Measurements from ENCODE around the gene GUSB. TPM values are rescaled to one million over a fixed set of nuclear protein-coding genes. Genes with fewer than 3 reads are reported as not detected.
"Not testable (repeated sequence)": the region's sequence is repeated elsewhere in the genome, so short reads cannot be mapped to it uniquely, and the experiment has no call there.

GUSB gene
- total RNA-seq (2021), result 62.0 and 63.4 TPM in 2 replicates
- long read RNA-seq, transcript GUSB-201 (12 exons, 2,300 nt), result major isoform, 154 of 535 reads
- long read RNA-seq, partial matches to known transcripts, result 17 of 535 reads
- long read RNA-seq, other reads (novel, unspliced or antisense), result 364 of 535 reads

DNA sequence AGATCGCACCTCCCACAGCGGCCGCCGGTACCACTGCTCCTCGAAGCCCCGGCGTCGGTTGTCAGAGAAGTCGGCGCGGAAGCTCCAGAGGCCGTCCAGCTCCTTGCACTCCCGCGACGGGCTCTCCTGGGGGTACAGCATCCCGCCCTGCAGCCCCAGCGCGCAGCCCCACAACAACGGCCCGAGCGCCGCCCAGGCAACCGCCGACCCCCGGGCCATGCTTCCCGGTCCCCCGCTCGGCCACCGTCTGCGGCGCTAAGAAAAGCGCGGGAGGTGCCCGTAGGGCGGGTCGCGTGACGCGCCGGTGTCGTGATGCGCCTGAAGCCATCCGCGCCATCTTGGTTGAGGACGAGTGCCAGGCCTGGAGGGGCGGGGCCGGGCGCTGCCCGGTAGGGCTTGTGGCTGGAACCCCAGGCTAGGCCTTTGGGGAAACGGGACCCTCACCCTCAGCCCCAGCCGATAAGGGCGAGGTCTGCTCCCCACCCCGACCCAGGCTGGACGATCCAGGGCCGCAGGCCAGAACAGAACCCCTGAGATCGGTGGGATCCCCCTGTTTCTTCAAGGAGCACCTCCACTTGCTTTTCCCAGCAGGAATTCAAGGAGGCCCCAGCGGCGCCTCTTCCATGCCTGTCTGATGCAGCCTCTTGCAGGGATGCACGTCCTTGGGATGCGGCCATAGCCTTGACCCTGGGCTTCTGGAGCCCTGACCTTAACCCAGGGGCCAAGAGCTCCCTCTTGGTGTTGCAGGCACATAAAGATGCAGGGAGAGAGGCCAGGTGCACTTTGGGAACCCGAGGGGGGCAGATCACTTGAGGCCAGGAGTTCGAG lies at the start of gene GUSB:
Gene GUSB (minus strand): TSS at position 249 of the 828 bp plus-strand sequence. CDS start 30 bp downstream, at position 219.
- Histone ChIP-seq H3T11ph (ENCODE audit: low read length) (no peak within 1 kb of the TSS), H3K4me1 (ENCODE audit: insufficient read depth, low read length) (no peaks in the 10 kb centered on the region), H2BK12ac (ENCODE audit: insufficient read length, low read depth, low read length) (no peak within 1 kb of the TSS), H3K27me3 (ENCODE audit: insufficient read depth, low read length) (no peaks in the 10 kb centered on the region), H3K27ac (ENCODE audit: insufficient read length, low read depth, low read length) (no peak within 1 kb of the TSS), H3K4ac (ENCODE audit: low read depth, low read length) (no peak within 1 kb of the TSS), H3K23ac (ENCODE audit: insufficient read length, low read depth, low read length) (no peak within 1 kb of the TSS), H3K18ac (ENCODE audit: insufficient read length, low read depth, low read length) (peak within 1 kb of the TSS; percentile 99), H4K8ac (replicated peaks; ENCODE audit: insufficient read length, low read depth, low read length) (no peak within 1 kb of the TSS), H2BK15ac (ENCODE audit: low read depth, low read length) (no peak within 1 kb of the TSS), H4K20me1 (ENCODE audit: control insufficient read depth, insufficient read depth, insufficient read length) (peaks cover 5% of the 10 kb centered on the region), H3K9me3 (ENCODE audit: control insufficient read depth, low read depth, low read length) (no peaks in the 10 kb centered on the region), H3K23me2 (ENCODE audit: insufficient read length, low read depth, low read length, poor library complexity, severe bottlenecking) (peaks cover 2% of the 10 kb centered on the region), H2BK5ac (ENCODE audit: insufficient read length, low read length) (no peak within 1 kb of the TSS), H4K91ac (ENCODE audit: insufficient read length, low read depth, low read length) (peak within 1 kb of the TSS; percentile 91), H3K79me1 (ENCODE audit: insufficient read depth, low read depth, low read length, poor library complexity, severe bottlenecking) (peaks cover 3% of the 10 kb centered on the region), H2AK5ac (ENCODE audit: insufficient read length, low read length) (no peak within 1 kb of the TSS), H2AFZ (ENCODE audit: low read length) (no peak within 1 kb of the TSS), H3K56ac (ENCODE audit: insufficient read length, low read depth, low read length) (no peak within 1 kb of the TSS), H3K14ac (ENCODE audit: insufficient read depth, low read length) (peak within 1 kb of the TSS; percentile 100), H4K5ac (ENCODE audit: insufficient read length, low read depth, low read length) (no peak within 1 kb of the TSS), H3K9ac (ENCODE audit: extremely low read depth, insufficient read length, low read length) (peak within 1 kb of the TSS; percentile 94), H2BK20ac (ENCODE audit: low read depth, low read length, poor library complexity, severe bottlenecking) (no peak within 1 kb of the TSS), H3K79me2 (ENCODE audit: insufficient read depth, low read length) (no peaks in the 10 kb centered on the region; the same call in 1 of the 2 replicates), H2BK120ac (ENCODE audit: low read depth, low read length, poor library complexity, severe bottlenecking) (peak within 1 kb of the TSS; percentile 92), H3K4me2 (ENCODE audit: insufficient read depth, insufficient read length, low read length) (peak within 1 kb of the TSS; percentile 24)
- Mint-ChIP-seq H3K27me3 (ENCODE audit: low read depth) (no peaks in the 10 kb centered on the region), H3K36me3 (ENCODE audit: insufficient read depth in 1 of 3, low read depth in 3 of 3) (peaks cover 12 to 18% (median 12%) of the 10 kb centered on the region in 3 experiments; a peak in 6 of 7 replicates), H3K4me1 (peaks cover 2 to 3% of the 10 kb centered on the region in 2 experiments; a peak in 2 of 4 replicates), H3K27ac (peak within 1 kb of the TSS in 2 of 3 experiments; percentile 48 to 86; a peak in 3 of 7 replicates), H3K4me3 (peak within 1 kb of the TSS; percentile 70 to 82), H3K9me3 (no peaks in the 10 kb centered on the region)
- no CpG with 5 or more reads among the region's 62 CpGs for WGBS (ENCODE audit: extremely low coverage, insufficient read length, low lambda C conversion rate)
- TF ChIP-seq, protein P1, sequence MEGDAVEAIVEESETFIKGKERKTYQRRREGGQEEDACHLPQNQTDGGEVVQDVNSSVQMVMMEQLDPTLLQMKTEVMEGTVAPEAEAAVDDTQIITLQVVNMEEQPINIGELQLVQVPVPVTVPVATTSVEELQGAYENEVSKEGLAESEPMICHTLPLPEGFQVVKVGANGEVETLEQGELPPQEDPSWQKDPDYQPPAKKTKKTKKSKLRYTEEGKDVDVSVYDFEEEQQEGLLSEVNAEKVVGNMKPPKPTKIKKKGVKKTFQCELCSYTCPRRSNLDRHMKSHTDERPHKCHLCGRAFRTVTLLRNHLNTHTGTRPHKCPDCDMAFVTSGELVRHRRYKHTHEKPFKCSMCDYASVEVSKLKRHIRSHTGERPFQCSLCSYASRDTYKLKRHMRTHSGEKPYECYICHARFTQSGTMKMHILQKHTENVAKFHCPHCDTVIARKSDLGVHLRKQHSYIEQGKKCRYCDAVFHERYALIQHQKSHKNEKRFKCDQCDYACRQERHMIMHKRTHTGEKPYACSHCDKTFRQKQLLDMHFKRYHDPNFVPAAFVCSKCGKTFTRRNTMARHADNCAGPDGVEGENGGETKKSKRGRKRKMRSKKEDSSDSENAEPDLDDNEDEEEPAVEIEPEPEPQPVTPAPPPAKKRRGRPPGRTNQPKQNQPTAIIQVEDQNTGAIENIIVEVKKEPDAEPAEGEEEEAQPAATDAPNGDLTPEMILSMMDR (conservative IDR thresholded peaks at IDR 0.05), result no peak
- DNase-seq, result peak; percentile 93

DNA sequence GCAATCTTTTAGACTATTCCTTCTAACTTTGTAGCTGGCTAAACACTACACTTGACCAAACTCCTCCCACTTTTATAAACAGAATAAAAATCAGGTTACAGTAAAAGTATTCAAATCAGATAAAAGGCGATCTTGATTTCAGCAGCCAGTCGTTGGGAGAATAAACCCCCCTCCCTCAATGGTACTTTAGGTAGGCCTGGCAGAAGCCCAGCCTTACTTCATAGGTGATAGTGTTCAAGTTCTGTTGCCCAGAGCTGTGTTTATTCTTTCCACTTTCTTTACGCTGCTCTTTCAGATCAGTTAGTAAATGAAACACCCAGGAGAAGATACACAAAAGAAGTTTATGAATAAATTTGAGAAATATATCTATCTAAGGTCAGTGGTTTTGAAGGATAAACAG lies 46.3 kb upstream of the GUSB start:
- not testable (repeated sequence) for H3K4me1 ChIP-seq (ENCODE audit: insufficient read depth, low read length); H3K4me1 Mint-ChIP-seq

More for the DNA sequence above, 46.3 kb upstream of the GUSB start:
- H3K9ac ChIP-seq (ENCODE audit: extremely low read depth, insufficient read length, low read length); H4K91ac ChIP-seq (ENCODE audit: insufficient read length, low read depth, low read length); H4K20me1 ChIP-seq (ENCODE audit: control insufficient read depth, insufficient read depth, insufficient read length); H3K27me3 Mint-ChIP-seq (ENCODE audit: low read depth); H3K9me3 ChIP-seq (ENCODE audit: control insufficient read depth, low read depth, low read length); H3T11ph ChIP-seq (ENCODE audit: low read length); H3K4me3 Mint-ChIP-seq; H3K27me3 ChIP-seq (ENCODE audit: insufficient read depth, low read length); H3K56ac ChIP-seq (ENCODE audit: insufficient read length, low read depth, low read length); H3K36me3 Mint-ChIP-seq (ENCODE audit: insufficient read depth in 1 of 3, low read depth in 3 of 3); H3K4ac ChIP-seq (ENCODE audit: low read depth, low read length); H2BK5ac ChIP-seq (ENCODE audit: insufficient read length, low read length); H3K27ac Mint-ChIP-seq; H3K27ac ChIP-seq (ENCODE audit: insufficient read length, low read depth, low read length); H2BK12ac ChIP-seq (ENCODE audit: insufficient read length, low read depth, low read length); H3K18ac ChIP-seq (ENCODE audit: insufficient read length, low read depth, low read length); H2BK20ac ChIP-seq (ENCODE audit: low read depth, low read length, poor library complexity, severe bottlenecking); H3K4me2 ChIP-seq (ENCODE audit: insufficient read depth, insufficient read length, low read length); H2BK15ac ChIP-seq (ENCODE audit: low read depth, low read length); DNase-seq; H3K14ac ChIP-seq (ENCODE audit: insufficient read depth, low read length); H4K5ac ChIP-seq (ENCODE audit: insufficient read length, low read depth, low read length); H3K23me2 ChIP-seq (ENCODE audit: insufficient read length, low read depth, low read length, poor library complexity, severe bottlenecking); H3K9me3 Mint-ChIP-seq; H3K79me2 ChIP-seq (ENCODE audit: insufficient read depth, low read length); H2AFZ ChIP-seq (ENCODE audit: low read length); H4K8ac ChIP-seq (replicated peaks; ENCODE audit: insufficient read length, low read depth, low read length); H2AK5ac ChIP-seq (ENCODE audit: insufficient read length, low read length); H3K79me1 ChIP-seq (ENCODE audit: insufficient read depth, low read depth, low read length, poor library complexity, severe bottlenecking); H2BK120ac ChIP-seq (ENCODE audit: low read depth, low read length, poor library complexity, severe bottlenecking); H3K23ac ChIP-seq (ENCODE audit: insufficient read length, low read depth, low read length): not testable (repeated sequence)
- WGBS (ENCODE audit: extremely low coverage, insufficient read length, low lambda C conversion rate), result no CpG with 5 or more reads among the region's 3 CpGs
